MCF 10A (cell line): ENCODE data around the gene ING1. TPM values are rescaled to one million over a fixed set of nuclear protein-coding genes. Genes with fewer than 3 reads are reported as not detected.

Experiments used
- BruUV-seq: library from RNA; stranded (reverse); fragments of 400-500 nt; replicated peaks from 2 replicates; lab custom pipeline; 2021; lab: Mats Ljungman, UMichigan
- CTCF ChIA-PET: fragments of 300-600 bp; sonication (Branson Sonifier 250); formaldehyde crosslinking; extraction: SDS; loops from one replicate; lab custom pipeline; 2021; ENCODE audit warnings: antibody characterized with exemption, inconsistent platforms; lab: Yijun Ruan, JAX
- POLR2A ChIA-PET: fragments of 300-600, 350-650 bp; sonication (Branson Sonifier 250); formaldehyde crosslinking; extraction: SDS; loops from one replicate; lab custom pipeline; 2020; ENCODE audit warnings: antibody characterized with exemption, inconsistent platforms; lab: Yijun Ruan, JAX
- DNase-seq: peaks from one replicate; pipeline ENCODE4 v3.0.0-alpha.2; 2018; ENCODE audit not compliant: unreplicated experiment
- H3K27ac Mint-ChIP-seq: one replicate; pipeline ENCODE4 v1.8.0; 2022; ENCODE audit warnings: mild to moderate bottlenecking, low read depth, mixed read lengths; ENCODE audit not compliant: unreplicated experiment
- H3K27me3 Mint-ChIP-seq: one replicate; pipeline ENCODE4 v1.8.0; 2022; ENCODE audit warnings: mixed read lengths; ENCODE audit not compliant: insufficient read depth, unreplicated experiment
- H3K36me3 Mint-ChIP-seq: one replicate; pipeline ENCODE4 v1.8.0; 2022; ENCODE audit warnings: mild to moderate bottlenecking, moderate library complexity, mixed read lengths; ENCODE audit not compliant: insufficient read depth, unreplicated experiment
- H3K4me1 Mint-ChIP-seq: one replicate; pipeline ENCODE4 v1.8.0; 2022; ENCODE audit warnings: mixed read lengths; ENCODE audit not compliant: insufficient read depth, unreplicated experiment
- H3K4me3 Mint-ChIP-seq: one replicate; pipeline ENCODE4 v1.8.0; 2022; ENCODE audit warnings: mild to moderate bottlenecking, moderate library complexity, mixed read lengths; ENCODE audit not compliant: unreplicated experiment
- H3K9me3 Mint-ChIP-seq: one replicate; pipeline ENCODE4 v1.8.0; 2022; ENCODE audit warnings: mixed read lengths; ENCODE audit not compliant: unreplicated experiment
- intact Hi-C: fragments of 100-400 bp; cut with micrococcal nuclease; formaldehyde crosslinking; loops from 2 replicates; pipeline ENCODE4 v1.14.1; 2022
- total RNA-seq: library from RNA; stranded (reverse); gene quantifications from 2 replicates; pipeline ENCODE4 v1.2.3, GENCODE V29; 2022
- TF ChIP-seq, protein P1 (sequence below): fragments of 200-600 bp; IDR thresholded peaks from one replicate; pipeline ENCODE4 v1.8.0; 2022; ENCODE audit warnings: antibody characterized with exemption, mild to moderate bottlenecking; ENCODE audit not compliant: unreplicated experiment

The ING1 gene
- total RNA-seq, 1 experiment from 2014 or later = 10.0 TPM

DNA sequence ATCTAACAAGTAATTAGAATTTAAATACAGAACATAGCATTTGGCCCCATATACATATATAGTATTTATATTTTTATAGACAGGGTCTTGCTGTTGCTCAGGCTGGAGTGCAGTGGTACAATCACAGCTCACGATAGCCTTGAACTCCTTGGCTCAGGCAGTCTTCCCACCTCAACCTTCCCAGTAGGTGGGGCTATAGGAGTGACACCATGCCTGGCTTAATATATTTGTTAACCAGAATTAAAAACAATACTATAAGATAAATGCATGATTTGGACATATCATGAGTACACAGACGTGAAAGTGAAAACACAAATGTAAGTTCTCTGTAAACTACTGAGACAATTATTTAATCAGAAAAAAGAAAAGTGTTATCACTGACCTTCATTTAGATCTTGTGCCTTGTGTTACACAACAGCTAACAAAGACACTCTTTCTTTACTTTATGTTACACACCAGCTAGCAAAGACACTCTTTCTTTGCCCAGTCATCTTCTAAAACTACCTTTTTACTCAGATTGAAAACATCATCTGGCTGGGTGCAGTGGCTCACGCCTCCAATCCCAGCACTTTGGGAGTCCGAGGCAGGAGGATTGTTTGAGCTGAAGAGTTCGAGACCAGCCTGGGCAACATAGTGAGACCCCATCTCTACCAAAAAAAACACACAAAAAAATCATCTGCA lies 30.2 kb upstream of the ING1 start:
- H3K4me1 Mint-ChIP-seq = no peaks in the 10 kb centered on the region
- TF ChIP-seq, protein P1, sequence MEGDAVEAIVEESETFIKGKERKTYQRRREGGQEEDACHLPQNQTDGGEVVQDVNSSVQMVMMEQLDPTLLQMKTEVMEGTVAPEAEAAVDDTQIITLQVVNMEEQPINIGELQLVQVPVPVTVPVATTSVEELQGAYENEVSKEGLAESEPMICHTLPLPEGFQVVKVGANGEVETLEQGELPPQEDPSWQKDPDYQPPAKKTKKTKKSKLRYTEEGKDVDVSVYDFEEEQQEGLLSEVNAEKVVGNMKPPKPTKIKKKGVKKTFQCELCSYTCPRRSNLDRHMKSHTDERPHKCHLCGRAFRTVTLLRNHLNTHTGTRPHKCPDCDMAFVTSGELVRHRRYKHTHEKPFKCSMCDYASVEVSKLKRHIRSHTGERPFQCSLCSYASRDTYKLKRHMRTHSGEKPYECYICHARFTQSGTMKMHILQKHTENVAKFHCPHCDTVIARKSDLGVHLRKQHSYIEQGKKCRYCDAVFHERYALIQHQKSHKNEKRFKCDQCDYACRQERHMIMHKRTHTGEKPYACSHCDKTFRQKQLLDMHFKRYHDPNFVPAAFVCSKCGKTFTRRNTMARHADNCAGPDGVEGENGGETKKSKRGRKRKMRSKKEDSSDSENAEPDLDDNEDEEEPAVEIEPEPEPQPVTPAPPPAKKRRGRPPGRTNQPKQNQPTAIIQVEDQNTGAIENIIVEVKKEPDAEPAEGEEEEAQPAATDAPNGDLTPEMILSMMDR = peak; percentile 39
- intact Hi-C loops = loop anchor here (1.0 kb wide), 1 partner anchor 136 kb away; no protein-coding TSS in a partner anchor
- no peak overlapping the region for H3K27ac Mint-ChIP-seq
- no peak overlapping the region for H3K4me3 Mint-ChIP-seq
- no peaks in the 10 kb centered on the region for H3K9me3 Mint-ChIP-seq
- BruUV-seq = no TSS peak
- peaks cover 83% of the 10 kb centered on the region for H3K36me3 Mint-ChIP-seq
- ChIA-PET CTCF (interaction anchor here (0.7 to 4.5 kb wide), 16 partner anchors 9 to 138 kb away, joined by 3 to 13 read pairs (median 4); no protein-coding TSS in a partner anchor), POLR2A (interaction anchor here (0.6 to 1.5 kb wide), 6 partner anchors 10 to 137 kb away, joined by 3 to 4 read pairs (median 3); no protein-coding TSS in a partner anchor)
- no peaks in the 10 kb centered on the region for H3K27me3 Mint-ChIP-seq
- peak; percentile 51 for DNase-seq

DNA sequence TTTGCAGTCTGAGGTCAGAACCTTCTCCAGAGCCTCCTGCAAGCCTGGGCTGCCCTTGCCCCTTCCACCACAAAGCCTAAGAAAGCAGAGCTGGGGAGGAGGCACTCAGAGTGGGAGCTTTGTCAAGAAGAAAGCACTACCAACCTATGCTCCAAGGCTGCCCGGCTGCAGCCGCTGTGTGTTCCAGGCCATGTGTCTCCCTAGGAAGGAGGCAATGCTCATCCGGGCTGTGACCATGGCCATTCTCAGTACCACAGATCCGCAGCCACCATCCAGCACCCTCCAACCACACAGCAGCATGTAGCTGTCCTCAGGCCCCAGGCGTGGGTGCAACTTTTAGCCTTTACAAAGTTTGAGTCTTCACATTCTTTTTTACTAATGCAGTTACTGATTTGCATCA lies 29.6 kb upstream of the ING1 start:
- TF ChIP-seq, protein P1 = no peak
- ChIA-PET CTCF (interaction anchor here (0.8 to 4.5 kb wide), 13 partner anchors 8 to 137 kb away, joined by 3 to 13 read pairs (median 4); no protein-coding TSS in a partner anchor), POLR2A (interaction anchor here (0.6 to 1.5 kb wide), 4 partner anchors 10 to 31 kb away, joined by 3 to 4 read pairs (median 3); no protein-coding TSS in a partner anchor)
- Mint-ChIP-seq H3K36me3 (peaks cover 83% of the 10 kb centered on the region), H3K27ac (no peak overlapping the region), H3K9me3 (no peaks in the 10 kb centered on the region), H3K4me3 (no peak overlapping the region), H3K27me3 (no peaks in the 10 kb centered on the region), H3K4me1 (no peaks in the 10 kb centered on the region)
- no peak for DNase-seq
- BruUV-seq = no TSS peak
- intact Hi-C loops = loop anchor here (1.0 kb wide), 1 partner anchor 135 kb away; no protein-coding TSS in a partner anchor

DNA sequence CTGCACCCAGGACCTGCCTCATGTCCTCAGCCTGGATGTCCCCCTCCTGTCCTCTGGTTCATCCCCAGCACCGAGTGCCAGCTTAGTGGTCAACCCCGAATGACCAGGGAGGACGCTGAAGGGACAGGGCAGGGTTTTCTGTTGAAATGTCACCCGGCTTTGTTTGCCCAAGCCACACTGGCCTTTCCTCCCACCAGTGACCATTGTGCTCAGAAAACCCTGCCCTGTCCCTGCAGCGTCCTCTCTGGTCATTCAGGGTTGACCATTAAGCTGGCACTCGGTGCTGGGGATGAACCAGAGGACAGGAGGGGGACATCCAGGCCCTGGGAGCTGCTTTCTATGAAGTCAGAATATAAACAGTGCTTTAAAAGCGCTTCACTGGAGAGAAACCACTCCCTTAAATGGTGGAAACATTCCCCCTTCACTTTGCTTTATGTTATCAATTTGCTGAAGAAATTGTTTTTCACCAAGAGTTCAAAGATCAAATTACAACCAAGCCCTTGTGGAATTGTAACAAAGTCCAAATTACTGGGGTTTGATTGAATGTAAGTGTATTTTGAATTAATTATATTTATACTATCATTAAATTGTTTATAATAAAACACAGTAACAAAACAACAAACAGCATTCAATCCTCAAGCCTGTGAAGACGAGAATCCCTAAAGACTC lies 29.0 kb upstream of the ING1 start:
- POLR2A ChIA-PET = no interaction called here

More for the DNA sequence above, 29.0 kb upstream of the ING1 start:
- peaks cover 80% of the 10 kb centered on the region for H3K36me3 Mint-ChIP-seq
- no peak for DNase-seq
- TF ChIP-seq, protein P1 = no peak
- CTCF ChIA-PET = interaction anchor here (0.8 to 4.5 kb wide), 6 partner anchors 18 to 136 kb away, joined by 3 to 13 read pairs (median 5); no protein-coding TSS in a partner anchor
- intact Hi-C loops = no loop called here
- no peaks in the 10 kb centered on the region for H3K9me3 Mint-ChIP-seq
- no peaks in the 10 kb centered on the region for H3K4me1 Mint-ChIP-seq
- H3K27me3 Mint-ChIP-seq = no peaks in the 10 kb centered on the region
- no TSS peak for BruUV-seq
- H3K4me3 Mint-ChIP-seq = no peak overlapping the region
- H3K27ac Mint-ChIP-seq = no peak overlapping the region
